NCI-H2081 (cell line): ENCODE measurements around the gene SCRN1.
"Not testable (repeated sequence)": the region's sequence is repeated elsewhere in the genome, so short reads cannot be mapped to it uniquely, and the experiment has no call there.

Experiments used
- DNase-seq, 2 experiments: peaks; one replicate each; lab custom pipeline; 2025; lab: John Stamatoyannopoulos, UW

The SCRN1 gene

DNA sequence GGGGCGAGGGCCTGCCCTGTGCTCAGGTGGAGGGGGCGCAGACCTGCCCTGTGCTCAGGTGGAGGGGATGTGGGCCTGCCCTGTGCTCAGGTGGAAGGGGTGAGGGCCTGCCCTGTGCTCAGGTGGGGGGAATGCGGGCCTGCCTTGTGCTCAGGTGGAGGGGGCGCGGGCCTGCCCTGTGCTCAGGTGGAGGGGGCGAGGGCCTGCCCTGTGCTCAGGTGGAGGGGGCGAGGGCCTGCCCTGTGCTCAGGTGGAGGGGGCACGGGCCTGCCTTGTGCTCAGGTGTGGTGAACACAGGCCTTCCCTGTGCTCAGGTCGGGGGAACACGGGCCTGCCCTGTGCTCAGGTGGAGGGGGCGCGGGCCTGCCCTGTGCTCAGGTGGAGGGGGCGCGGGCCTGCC is 98.8 kb downstream of the SCRN1 start:
- not testable (repeated sequence) for DNase-seq

DNA sequence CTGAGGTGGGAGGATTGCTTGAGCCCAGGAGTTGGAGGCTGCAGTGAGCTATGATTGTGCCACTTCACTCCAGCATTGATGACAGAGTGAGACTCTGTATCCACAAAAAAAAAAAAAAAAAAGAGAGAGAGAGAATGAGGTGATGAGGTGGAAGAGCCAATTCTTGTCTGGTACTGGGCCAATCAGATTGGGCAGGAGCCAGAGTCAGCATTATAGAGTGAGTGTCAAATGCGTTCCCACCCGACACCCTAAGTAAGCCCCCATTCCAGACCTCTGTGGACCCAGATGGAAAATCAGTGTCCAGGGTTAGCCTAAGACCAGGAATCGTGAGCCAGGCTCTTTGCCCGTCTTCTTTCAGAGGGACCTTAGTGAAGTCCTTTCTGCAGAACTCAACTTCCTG is 99.3 kb downstream of the SCRN1 start:
- DNase-seq = no peak

DNA sequence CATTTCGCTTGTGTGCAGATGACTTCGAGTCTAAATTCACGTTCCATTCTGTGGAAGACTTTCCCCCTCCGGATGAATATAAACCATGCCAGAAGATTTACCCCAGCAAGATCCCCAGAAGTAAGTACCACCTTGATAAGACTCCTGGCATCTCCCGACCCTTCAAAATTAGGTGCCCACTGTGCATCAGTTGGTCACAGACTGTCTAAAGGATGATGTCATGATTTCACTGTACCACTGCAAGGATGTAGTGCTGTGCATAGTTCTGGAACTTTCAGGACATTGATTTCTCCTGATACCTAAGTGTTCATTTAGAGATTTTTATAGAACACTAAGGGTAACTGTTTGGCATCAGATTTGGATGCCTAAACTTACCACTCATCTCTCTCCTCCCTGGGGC is 100.3 kb downstream of the SCRN1 start:
- no peak for DNase-seq

DNA sequence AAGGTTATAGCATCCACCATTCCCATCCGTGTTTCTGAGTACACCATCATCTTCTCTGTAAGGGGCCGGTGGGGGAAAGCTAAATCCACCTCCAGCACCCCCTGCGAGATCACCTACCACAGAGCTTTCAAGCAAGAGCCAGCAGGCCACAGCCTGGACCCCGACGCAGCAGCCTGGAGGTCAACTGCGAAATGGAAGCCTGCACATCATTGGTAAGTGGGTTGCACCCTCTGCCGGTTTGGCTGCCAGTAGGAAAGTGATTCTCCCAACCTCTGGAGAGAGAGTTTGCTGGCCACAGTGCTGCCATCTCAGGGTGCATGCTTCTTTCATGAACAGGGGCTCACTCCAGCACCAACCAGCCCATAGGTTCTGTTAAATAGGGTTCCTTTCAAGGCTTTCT is 101.6 kb downstream of the SCRN1 start:
- DNase-seq = no peak

DNA sequence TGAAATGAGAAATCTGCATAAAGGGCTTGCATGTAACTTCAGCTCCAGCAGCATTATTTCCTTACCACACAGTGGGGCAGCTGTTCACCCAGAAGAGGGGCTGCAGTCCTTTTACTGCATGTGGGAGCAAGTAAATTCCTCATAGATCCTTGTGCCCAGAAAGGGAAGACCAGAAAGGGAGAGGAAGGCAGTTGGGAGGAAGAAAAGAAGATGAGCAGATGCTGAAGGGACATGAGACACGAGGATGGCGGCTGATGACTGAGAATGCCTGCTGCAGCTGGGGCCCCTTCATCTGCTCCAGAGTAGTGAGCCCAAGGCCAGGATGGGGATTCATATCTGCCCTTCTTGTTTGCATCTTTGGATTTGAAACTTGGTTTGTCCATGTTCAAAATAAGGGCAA is 102.8 kb downstream of the SCRN1 start:
- no peak for DNase-seq

DNA sequence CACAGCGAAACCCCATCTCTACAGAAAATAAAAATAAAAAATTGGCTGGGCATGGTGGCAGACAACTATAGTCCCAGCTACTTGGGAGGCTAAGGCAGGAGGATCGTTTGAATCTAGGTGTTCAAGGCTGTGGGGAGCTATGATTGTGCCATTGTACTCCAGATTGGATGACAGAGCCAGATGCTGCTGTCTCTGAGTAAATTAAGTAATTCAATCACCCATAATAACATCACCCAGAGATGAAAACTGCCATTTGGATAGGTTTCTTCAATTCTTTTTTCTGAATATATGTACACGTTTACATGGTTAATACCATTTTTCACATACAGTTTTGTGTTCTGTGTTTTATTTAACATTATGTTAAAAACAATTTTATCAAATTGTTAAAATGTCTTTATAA is 104.0 kb downstream of the SCRN1 start:
- DNase-seq = peak in 1 of 2 experiments; percentile 36

DNA sequence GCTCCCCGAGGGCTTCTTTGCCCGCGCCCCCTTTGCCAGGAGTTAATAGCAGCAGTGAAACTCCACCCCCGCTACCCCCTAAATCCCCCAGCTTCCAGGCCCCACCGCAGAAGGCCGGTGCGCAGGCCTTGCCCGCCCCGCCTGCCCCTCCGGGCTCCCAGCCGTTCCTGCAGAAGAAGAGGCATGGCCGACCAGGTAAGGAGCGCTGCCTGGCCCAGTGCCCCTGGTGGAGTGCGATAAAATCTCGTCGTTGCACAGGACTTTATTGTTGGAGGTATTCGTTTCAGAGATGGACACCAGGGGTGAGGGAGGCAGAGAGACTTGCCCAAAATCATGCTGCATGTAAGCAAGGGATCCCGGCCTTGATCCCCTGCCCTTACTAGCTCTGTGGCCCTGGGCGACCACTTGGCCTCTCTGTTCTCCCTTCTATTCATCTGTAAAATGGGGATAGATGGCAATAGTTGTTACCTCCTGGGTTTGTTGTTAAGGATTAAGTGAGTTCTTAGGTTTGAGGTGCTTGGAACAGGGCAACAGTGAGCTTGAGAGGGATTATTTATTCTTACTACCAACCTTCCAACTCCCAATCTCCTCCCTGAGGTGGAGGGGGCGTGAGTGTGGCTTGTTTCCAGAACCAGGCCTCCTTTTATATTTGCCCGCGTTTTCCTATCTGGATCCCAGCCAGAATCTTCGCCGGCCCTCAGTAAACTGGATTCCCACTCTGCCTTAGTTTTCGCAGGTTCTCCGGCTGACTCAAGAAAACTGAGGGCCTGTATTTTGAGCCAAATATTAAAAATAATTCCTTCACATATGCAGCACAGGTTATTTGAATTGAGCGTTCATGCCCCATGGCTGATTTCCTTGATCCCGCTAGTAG is 105.0 kb downstream of the SCRN1 start:
- DNase-seq = peak; percentile 58 to 77

DNA sequence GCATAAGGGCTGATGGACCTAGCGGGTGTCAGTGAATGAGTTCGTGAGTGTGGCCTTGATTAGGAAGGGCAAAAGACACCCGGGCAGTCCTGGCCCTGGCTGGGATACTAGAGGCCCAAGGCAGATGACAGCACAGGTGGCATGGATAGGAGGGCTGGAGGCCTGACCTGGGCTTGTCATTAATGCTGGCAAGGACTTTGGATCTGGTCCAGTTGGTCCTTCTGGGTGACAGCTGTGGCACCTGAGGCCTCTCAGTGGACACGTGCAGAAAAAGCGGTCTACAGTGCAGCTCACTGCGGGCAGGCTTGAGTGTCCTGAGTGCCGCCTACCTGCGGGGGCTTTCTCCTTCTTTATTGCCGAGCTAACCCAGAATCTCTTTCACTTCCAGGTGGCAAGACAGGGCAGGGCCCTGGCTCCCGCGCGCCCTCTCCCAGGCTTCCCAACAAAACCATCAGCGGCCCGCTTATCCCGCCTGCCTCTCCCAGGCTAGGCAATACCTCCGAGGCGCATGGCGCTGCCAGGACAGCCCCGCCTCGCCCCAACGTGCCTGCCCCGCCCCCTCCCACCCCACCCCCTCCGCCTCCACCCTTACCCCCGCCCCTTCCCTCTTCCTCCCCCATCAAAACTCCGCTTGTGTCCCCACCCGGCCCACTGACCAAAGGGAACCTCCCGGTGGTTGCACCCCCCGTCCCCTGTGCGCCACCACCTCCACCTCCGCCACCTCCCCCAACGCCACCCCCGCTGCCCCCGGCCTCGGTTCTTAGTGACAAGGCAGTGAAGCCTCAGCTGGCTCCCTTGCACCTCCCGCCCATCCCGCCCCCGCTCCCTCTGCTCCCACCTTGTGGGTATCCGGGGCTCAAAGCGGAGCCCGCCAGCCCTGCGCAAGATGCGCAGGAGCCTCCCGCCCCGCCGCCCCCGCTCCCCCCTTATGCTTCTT is 105.9 kb downstream of the SCRN1 start:
- DNase-seq = peak; percentile 21 to 37

DNA sequence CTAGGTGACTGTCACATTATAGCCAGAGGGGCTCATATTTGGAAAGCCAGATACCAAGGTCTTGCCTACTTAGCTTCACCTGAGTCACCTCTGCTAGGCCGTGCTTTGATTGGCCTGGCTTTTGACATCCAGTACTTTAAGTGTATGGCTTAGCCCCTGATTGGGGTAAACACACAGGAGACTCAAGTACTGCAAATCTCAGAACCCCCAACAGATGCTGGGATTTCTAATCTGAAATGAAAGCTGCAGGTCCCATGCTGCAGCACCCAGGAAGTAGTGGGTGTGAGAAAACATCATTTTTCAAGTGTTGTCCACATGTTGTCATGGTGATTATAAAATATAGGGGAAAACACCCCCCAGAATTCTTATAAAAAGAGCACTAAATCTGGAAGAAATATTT is 107.1 kb downstream of the SCRN1 start:
- no peak for DNase-seq

DNA sequence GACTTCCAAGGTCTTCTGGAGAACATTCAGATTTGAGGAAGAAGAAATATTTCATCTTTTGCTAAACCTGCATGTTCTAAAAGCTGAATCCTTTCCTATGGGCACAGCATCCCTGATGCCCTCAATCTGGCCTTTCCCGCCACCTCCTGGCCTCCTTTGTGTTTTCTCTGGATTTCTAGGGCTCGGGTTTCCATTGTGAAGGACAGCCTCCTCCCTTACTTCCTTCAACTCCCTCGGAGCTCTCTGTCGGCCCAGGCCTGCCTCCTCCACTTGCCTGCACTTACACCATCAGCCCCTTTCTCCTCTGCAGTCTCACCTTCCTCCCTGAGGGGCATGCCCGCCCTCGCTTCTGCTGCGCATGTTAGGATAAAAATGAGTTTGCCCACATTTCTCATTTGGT is 107.9 kb downstream of the SCRN1 start:
- no peak for DNase-seq

DNA sequence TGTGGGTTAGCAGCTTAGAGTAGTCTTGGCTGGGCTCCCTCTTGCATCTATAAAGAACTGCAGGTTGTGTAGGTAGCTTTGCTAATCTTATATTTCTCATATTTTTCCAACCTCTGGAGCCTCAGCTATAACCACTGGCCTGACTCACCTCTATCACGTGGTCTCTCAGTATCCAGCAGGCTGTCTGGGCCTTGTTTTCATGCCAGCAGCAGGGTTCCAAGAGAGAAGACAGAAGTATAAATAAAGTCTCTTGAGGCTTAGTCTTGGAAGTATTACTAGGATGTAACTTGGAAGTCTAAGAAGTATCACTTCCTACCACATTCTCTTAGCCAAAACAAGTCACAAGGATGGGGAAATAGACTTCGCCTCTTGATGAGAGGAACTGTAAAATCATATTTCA is 110.0 kb downstream of the SCRN1 start:
- no peak for DNase-seq

DNA sequence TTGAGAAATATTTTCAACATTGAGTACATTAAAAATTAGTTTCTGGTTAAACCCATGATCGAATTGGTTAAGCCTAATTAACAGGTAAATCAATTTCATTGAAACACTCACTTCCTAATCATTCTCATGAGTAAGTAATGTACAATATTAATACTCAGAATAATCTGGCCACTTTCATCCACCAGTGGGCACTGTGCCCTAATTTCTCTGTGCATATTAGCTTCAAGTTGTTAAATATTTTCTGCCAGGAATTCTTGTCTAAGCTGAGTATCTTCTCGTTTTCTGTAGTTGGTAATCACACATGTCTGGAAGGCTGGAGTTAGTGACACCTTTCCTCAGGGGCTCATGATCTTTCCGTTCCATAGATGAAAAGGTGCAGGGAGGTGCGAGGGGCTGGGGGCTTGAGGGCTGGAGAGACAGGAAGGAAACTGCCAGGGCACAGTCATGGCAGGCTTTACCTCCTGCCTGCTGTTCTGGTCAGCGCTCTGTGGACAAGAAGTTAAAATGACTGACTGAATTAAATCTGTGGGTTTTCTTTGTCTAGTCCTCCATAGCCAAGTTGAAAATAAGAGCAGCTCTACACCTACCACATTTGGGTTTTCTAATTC is 111.4 kb downstream of the SCRN1 start:
- peak; percentile 21 to 49 for DNase-seq

DNA sequence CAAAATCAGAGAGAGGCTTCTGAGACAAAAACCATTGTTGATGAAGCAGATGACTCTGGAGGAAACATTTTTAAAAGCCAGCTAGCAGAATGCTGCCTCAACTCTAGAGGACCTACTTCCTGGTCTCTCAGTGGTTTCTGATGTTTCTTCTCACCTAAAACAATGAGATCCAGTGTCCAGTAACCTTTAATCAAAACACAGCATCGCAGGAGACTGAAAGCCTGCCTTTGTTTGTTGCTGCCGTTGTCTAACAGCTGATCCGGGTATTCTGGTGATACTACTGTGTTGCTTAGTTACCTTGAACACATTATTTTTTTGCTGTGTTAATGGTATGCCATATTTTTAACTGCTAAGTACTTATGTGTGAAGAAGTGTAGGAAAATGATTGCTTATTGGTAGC is 112.4 kb downstream of the SCRN1 start:
- peak; percentile 19 to 50 for DNase-seq

DNA sequence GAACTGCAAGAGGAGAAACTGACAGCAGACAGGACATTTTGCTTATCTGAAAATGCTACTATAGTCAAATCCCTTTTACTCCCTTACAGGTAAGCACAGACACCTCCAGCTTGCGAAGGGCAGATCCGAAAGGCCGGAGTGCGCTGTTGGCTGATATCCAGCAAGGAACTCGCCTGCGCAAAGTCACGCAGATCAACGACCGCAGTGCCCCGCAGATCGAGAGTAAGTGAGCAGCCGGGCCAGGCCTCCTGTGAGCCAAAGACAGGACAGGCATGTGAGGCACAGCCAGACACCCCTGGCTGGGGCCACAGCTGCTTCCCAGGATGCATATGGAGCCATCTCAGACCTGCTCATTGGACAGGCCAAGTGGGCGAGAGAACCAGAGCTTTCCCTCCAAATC is 113.9 kb downstream of the SCRN1 start:
- no peak for DNase-seq

DNA sequence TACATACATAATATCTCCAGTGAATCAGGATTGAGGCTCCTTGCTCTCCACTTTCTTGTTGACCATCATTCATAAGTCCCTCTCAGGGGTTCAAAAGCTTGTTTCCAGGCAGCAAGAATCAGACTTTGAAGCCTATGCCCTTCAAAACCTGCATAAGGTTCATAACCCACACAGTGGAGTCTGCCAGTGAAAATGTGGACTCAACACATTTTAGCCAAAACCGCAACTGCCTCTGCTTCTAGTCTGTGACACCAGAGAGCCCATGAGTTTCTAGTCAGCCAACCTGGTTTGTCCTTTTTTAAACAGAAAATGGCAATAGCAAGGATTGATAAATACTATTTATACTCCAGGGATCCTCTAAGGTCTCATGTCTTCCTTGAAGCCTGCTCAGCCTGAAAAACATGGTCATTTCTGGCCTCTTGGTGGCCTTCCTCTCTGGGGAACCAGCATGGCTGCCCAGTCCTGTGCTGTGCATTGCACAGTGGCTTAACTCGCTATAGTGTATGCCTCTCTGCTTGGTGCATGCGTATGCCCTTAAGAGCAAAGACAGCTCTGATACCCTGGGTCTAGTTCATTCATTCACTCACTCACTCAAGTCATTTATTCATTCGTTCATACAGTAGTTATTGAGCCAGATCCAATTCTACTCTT is 115.8 kb downstream of the SCRN1 start:
- DNase-seq = no peak

DNA sequence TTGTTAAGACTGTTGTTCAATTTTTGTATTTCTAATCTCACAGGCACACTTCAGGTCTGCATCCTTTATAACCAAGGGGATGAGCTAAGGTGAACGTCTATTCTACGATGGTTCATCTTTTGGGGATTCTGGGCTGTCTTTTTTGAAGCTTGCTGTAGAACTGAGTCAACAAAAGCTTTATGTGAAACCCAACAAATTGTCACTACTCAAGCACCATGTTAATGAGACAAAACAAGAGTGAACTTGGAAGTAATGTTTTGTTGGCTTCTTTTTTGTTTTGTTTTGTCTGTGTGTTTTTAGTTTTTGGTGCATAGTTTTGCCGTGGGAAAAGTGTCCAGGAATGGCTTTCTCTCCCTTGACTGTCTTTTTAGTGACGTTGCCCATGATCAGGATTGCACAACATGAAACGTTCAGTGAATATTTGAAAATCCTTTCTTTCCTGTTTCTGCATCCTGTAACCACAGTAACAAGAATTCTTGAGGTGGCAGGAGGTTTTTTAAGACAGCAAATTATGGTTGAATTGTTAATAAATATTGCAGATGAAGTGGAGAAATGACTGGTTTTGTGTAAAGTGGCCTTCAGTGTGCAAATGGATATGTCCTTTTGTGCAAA is 117.7 kb downstream of the SCRN1 start:
- DNase-seq = no peak
